ENCODE data around the gene NLGN2. TPM values are rescaled to one million over a fixed set of nuclear protein-coding genes. Genes with fewer than 3 reads are reported as not detected.

The NLGN2 gene
- total RNA-seq, 2 donors from 2014 or later, result 6.3 to 12.2 TPM

GRCh38 chr17:7445619-7445968 is 37.9 kb downstream of the NLGN2 start:
- Histone ChIP-seq H3K9me3 (no peaks in the 10 kb centered on the region), H3K27ac (peak overlapping the region; percentile 85 to 88), H3K4me1 (peaks cover 0 to 27% of the 10 kb centered on the region in 2 donors), H3K27me3 (no peaks in the 10 kb centered on the region), H3K36me3 (no peaks in the 10 kb centered on the region), H3K4me3 (peak overlapping the region; percentile 44 to 59)
- TF ChIP-seq CTCF (IDR thresholded peaks at IDR 0.05), result no peak
- DNase-seq (ENCODE audit: low spot score), result no peak

GRCh38 chr17:7448461-7448860 is 40.8 kb downstream of the NLGN2 start:
- Histone ChIP-seq H3K36me3 (no peaks in the 10 kb centered on the region), H3K9me3 (no peaks in the 10 kb centered on the region), H3K27ac (no peak overlapping the region), H3K27me3 (no peaks in the 10 kb centered on the region), H3K4me3 (no peak overlapping the region), H3K4me1 (peaks cover 0 to 23% of the 10 kb centered on the region in 2 donors)
- DNase-seq (ENCODE audit: low spot score), result no peak
- no peak for TF ChIP-seq CTCF (IDR thresholded peaks at IDR 0.05)

- DNase-seq (ENCODE audit: low spot score), result no peak
- Histone ChIP-seq H3K9me3 (no peaks in the 10 kb centered on the region), H3K4me3 (no peak overlapping the region), H3K4me1 (peaks cover 0 to 5% of the 10 kb centered on the region in 2 donors), H3K27ac (no peak overlapping the region), H3K36me3 (peaks cover 26% of the 10 kb centered on the region), H3K27me3 (no peaks in the 10 kb centered on the region)
- no peak for TF ChIP-seq CTCF (IDR thresholded peaks at IDR 0.05)
Observed at GRCh38 chr17:7459961-7460545, 52.4 kb downstream of the NLGN2 start.

GRCh38 chr17:7460850-7461660 is 53.4 kb downstream of the NLGN2 start:
- DNase-seq (ENCODE audit: low spot score), result no peak
- Histone ChIP-seq H3K9me3 (no peaks in the 10 kb centered on the region), H3K36me3 (peaks cover 33% of the 10 kb centered on the region)

More at GRCh38 chr17:7460850-7461660, 53.4 kb downstream of the NLGN2 start:
- Histone ChIP-seq H3K27ac (no peak overlapping the region), H3K4me1 (peaks cover 0 to 11% of the 10 kb centered on the region in 2 donors), H3K4me3 (no peak overlapping the region), H3K27me3 (no peaks in the 10 kb centered on the region)
- TF ChIP-seq CTCF (IDR thresholded peaks at IDR 0.05), result no peak

Data from right atrium auricular region (tissue), 2 donors.